Measurements from ENCODE around the gene VSX2.

- TF ChIP-seq POLR2AphosphoS5 (IDR thresholded peaks at IDR 0.05; ENCODE audit: low read depth, low read length) (no peak), SIN3A (IDR thresholded peaks at IDR 0.05; ENCODE audit: borderline replicate concordance, insufficient read depth, low read length) (no peak), TAF1 (IDR thresholded peaks at IDR 0.05; ENCODE audit: borderline replicate concordance, insufficient read depth, low read length) (no peak)
Observed at GRCh38 chr14:74249433-74250375, 10.5 kb downstream of the VSX2 start.

All from PFSK-1 (cell line).